H9 (cell line): ENCODE data around the gene KIF9. TPM values are rescaled to one million over a fixed set of nuclear protein-coding genes. Genes with fewer than 3 reads are reported as not detected.

ENCODE experiments used
- DNase-seq: peaks from one replicate; pipeline ENCODE4 v3.0.0-alpha.2; 2017
- H2AFZ ChIP-seq: one replicate; pipeline ENCODE4 v1.6.1; 2013; ENCODE audit warnings: mild to moderate bottlenecking, low read length, control low read depth, moderate library complexity
- H2AK5ac ChIP-seq: 2 replicates; pipeline ENCODE4 v1.6.1; 2013; ENCODE audit warnings: low read length, control low read depth, mixed read lengths; ENCODE audit not compliant: insufficient read length
- H2BK120ac ChIP-seq: one replicate; pipeline ENCODE4 v1.6.1; 2013; ENCODE audit warnings: low read depth, mild to moderate bottlenecking, low read length, control low read depth, inconsistent platforms; ENCODE audit not compliant: poor library complexity, severe bottlenecking
- H2BK12ac ChIP-seq: 2 replicates; pipeline ENCODE4 v1.6.1; 2013; ENCODE audit warnings: low read length, control low read depth, mixed read lengths, low read depth; ENCODE audit not compliant: insufficient read length
- H2BK15ac ChIP-seq: 2 replicates; pipeline ENCODE4 v1.6.1; 2013; ENCODE audit warnings: low read depth, low read length, control low read depth
- H2BK20ac ChIP-seq: one replicate; pipeline ENCODE4 v1.6.1; 2013; ENCODE audit warnings: low read depth, mild to moderate bottlenecking, low read length, control low read depth, inconsistent platforms; ENCODE audit not compliant: poor library complexity, severe bottlenecking
- H2BK5ac ChIP-seq: 2 replicates; pipeline ENCODE4 v1.6.1; 2013; ENCODE audit warnings: low read length, control low read depth, mixed read lengths; ENCODE audit not compliant: insufficient read length
- H3K14ac ChIP-seq: 2 replicates; pipeline ENCODE4 v1.6.1; 2013; ENCODE audit warnings: low read length, control low read depth; ENCODE audit not compliant: insufficient read depth
- H3K18ac ChIP-seq: 2 replicates; pipeline ENCODE4 v1.6.1; 2013; ENCODE audit warnings: low read depth, mild to moderate bottlenecking, mixed read lengths, low read length, control low read depth; ENCODE audit not compliant: insufficient read length
- H3K23ac ChIP-seq: 2 replicates; pipeline ENCODE4 v1.6.1; 2013; ENCODE audit warnings: low read length, control low read depth, mixed read lengths, low read depth; ENCODE audit not compliant: insufficient read length
- H3K23me2 ChIP-seq: 2 replicates; pipeline ENCODE4 v1.6.1; 2013; ENCODE audit warnings: low read depth, mild to moderate bottlenecking, mixed read lengths, low read length, control low read depth; ENCODE audit not compliant: insufficient read length, poor library complexity, severe bottlenecking
- H3K27ac ChIP-seq: 2 replicates; pipeline ENCODE4 v1.5.1; 2013; ENCODE audit warnings: low read length, control low read depth, mixed read lengths, low read depth; ENCODE audit not compliant: insufficient read length
- H3K27me3 ChIP-seq: 2 replicates; pipeline ENCODE4 v1.6.1; 2013; ENCODE audit warnings: low read length, control low read depth, inconsistent platforms; ENCODE audit not compliant: insufficient read depth
- H3K4ac ChIP-seq: 2 replicates; pipeline ENCODE4 v1.6.1; 2013; ENCODE audit warnings: low read depth, mild to moderate bottlenecking, control low read depth, inconsistent platforms, low read length, moderate library complexity
- H3K4me1 ChIP-seq: 2 replicates; pipeline ENCODE4 v1.6.1; 2013; ENCODE audit warnings: low read length, control low read depth, inconsistent platforms; ENCODE audit not compliant: insufficient read depth
- H3K4me2 ChIP-seq: 2 replicates; pipeline ENCODE4 v1.6.1; 2013; ENCODE audit warnings: low read length, control low read depth, mixed read lengths; ENCODE audit not compliant: insufficient read length, insufficient read depth
- H3K56ac ChIP-seq: 2 replicates; pipeline ENCODE4 v1.6.1; 2013; ENCODE audit warnings: low read depth, mild to moderate bottlenecking, mixed read lengths, low read length, control low read depth; ENCODE audit not compliant: insufficient read length
- H3K79me1 ChIP-seq: 2 replicates; pipeline ENCODE4 v1.6.1; 2013; ENCODE audit warnings: low read depth, mild to moderate bottlenecking, moderate library complexity, low read length, control low read depth, inconsistent platforms; ENCODE audit not compliant: insufficient read depth, poor library complexity, severe bottlenecking
- H3K79me2 ChIP-seq: 2 replicates; pipeline ENCODE4 v1.6.1; 2013; ENCODE audit warnings: low read length, control low read depth, inconsistent platforms; ENCODE audit not compliant: insufficient read depth
- H3K9ac ChIP-seq: 2 replicates; pipeline ENCODE4 v1.6.1; 2013; ENCODE audit warnings: low read length, control low read depth, mixed read lengths; ENCODE audit not compliant: insufficient read length; ENCODE audit errors: extremely low read depth
- H3K9me3 ChIP-seq: one replicate; pipeline ENCODE4 v1.6.1; 2013; ENCODE audit warnings: low read depth, low read length, inconsistent platforms; ENCODE audit not compliant: control insufficient read depth
- H3T11ph ChIP-seq: one replicate; pipeline ENCODE4 v1.6.1; 2013; ENCODE audit warnings: mild to moderate bottlenecking, low read length, control low read depth, inconsistent platforms
- H4K20me1 ChIP-seq: one replicate; pipeline ENCODE4 v1.6.1; 2013; ENCODE audit not compliant: control insufficient read depth, insufficient read length, insufficient read depth
- H4K5ac ChIP-seq: 2 replicates; pipeline ENCODE4 v1.6.1; 2013; ENCODE audit warnings: low read depth, mild to moderate bottlenecking, mixed read lengths, low read length, control low read depth; ENCODE audit not compliant: insufficient read length
- H4K8ac ChIP-seq: replicated peaks from 2 replicates; pipeline ENCODE4 v1.6.1; 2013; ENCODE audit warnings: low read length, control low read depth, mixed read lengths, low read depth; ENCODE audit not compliant: insufficient read length
- H4K91ac ChIP-seq: 2 replicates; pipeline ENCODE4 v1.6.1; 2013; ENCODE audit warnings: low read depth, mild to moderate bottlenecking, moderate library complexity, mixed read lengths, low read length, control low read depth; ENCODE audit not compliant: insufficient read length
- H3K27ac Mint-ChIP-seq, 3 experiments: 2 replicates in 2 of 3; 3 replicates in 1 of 3; pipeline ENCODE4 v1.8.0; 2020 to 2021; ENCODE audit warnings: mixed read lengths in 3 of 3, mild to moderate bottlenecking in 1 of 3, moderate library complexity in 1 of 3
- H3K27me3 Mint-ChIP-seq: 2 replicates; pipeline ENCODE4 v1.8.0; 2021; ENCODE audit warnings: low read depth, mild to moderate bottlenecking, moderate library complexity, mixed read lengths
- H3K36me3 Mint-ChIP-seq, 3 experiments: 2 replicates in 2 of 3; 3 replicates in 1 of 3; pipeline ENCODE4 v1.8.0; 2020 to 2021; ENCODE audit warnings: low read depth in 3 of 3, mixed read lengths in 3 of 3; ENCODE audit not compliant: insufficient read depth in 1 of 3
- H3K4me1 Mint-ChIP-seq, 2 experiments: 2 replicates each; pipeline ENCODE4 v1.8.0; 2020; ENCODE audit warnings: mixed read lengths in 2 of 2
- H3K4me3 Mint-ChIP-seq, 2 experiments: 2 replicates in 1 of 2; 3 replicates in 1 of 2; pipeline ENCODE4 v1.8.0; 2020 to 2021; ENCODE audit warnings: mild to moderate bottlenecking in 2 of 2, mixed read lengths in 2 of 2, moderate library complexity in 1 of 2
- H3K9me3 Mint-ChIP-seq, 2 experiments: 2 replicates in 1 of 2; 3 replicates in 1 of 2; pipeline ENCODE4 v1.8.0; 2020; ENCODE audit warnings: mild to moderate bottlenecking in 2 of 2, mixed read lengths in 2 of 2, moderate library complexity in 1 of 2
- CTCF ChIP-seq: fragments of 200-600 bp; sonication (generic); conservative IDR thresholded peaks from 3 replicates; pipeline ENCODE4 v1.8.0; 2021; ENCODE audit warnings: antibody characterized with exemption, mild to moderate bottlenecking
- WGBS: extraction: QIAGEN DNeasy Blood & Tissue Kit; methylation state at CpG from one replicate; pipeline ENCODE4 v1.1.7; 2013; ENCODE audit warnings: missing lambda C conversion rate, low lambda C conversion rate, mixed read lengths; ENCODE audit not compliant: insufficient read length; ENCODE audit errors: extremely low coverage; 5-methylcytosine and 5-hydroxymethylcytosine counted together
- total RNA-seq: library from RNA; stranded (reverse); gene quantifications from 2 replicates; pipeline ENCODE4 v1.2.1, GENCODE V29; 2021

Gene KIF9
- total RNA-seq, 1 experiment from 2014 or later = 8.4 TPM

- Histone ChIP-seq H3K23me2 (no peaks in the 10 kb centered on the region), H4K5ac (no peak overlapping the region), H4K91ac (no peak overlapping the region), H2BK120ac (no peak overlapping the region), H3K56ac (no peak overlapping the region), H3T11ph (no peak overlapping the region), H3K4me1 (no peaks in the 10 kb centered on the region), H2BK5ac (no peak overlapping the region), H2BK20ac (no peak overlapping the region), H3K79me2 (peaks cover 3% of the 10 kb centered on the region; the same call in 1 of the 2 replicates), H3K27me3 (no peaks in the 10 kb centered on the region), H4K20me1 (no peaks in the 10 kb centered on the region), H3K9ac (no peak overlapping the region), H2AFZ (no peak overlapping the region), H3K9me3 (no peaks in the 10 kb centered on the region), H2BK15ac (no peak overlapping the region), H3K4ac (no peak overlapping the region), H3K14ac (no peak overlapping the region), H4K8ac (no peak overlapping the region), H2BK12ac (no peak overlapping the region), H2AK5ac (no peak overlapping the region), H3K79me1 (no peaks in the 10 kb centered on the region), H3K27ac (no peak overlapping the region), H3K18ac (no peak overlapping the region), H3K4me2 (no peak overlapping the region), H3K23ac (no peak overlapping the region)
- Mint-ChIP-seq H3K36me3 (peaks cover 14 to 26% (median 18%) of the 10 kb centered on the region in 3 experiments), H3K27ac (no peak overlapping the region), H3K9me3 (peaks cover 10 to 11% of the 10 kb centered on the region in 2 experiments), H3K4me3 (no peak overlapping the region), H3K4me1 (peaks cover 5 to 8% of the 10 kb centered on the region in 2 experiments), H3K27me3 (no peaks in the 10 kb centered on the region)
- no peak for TF ChIP-seq CTCF
- no peak for DNase-seq
- WGBS = no CpG with 5 or more reads among the region's 1 CpG
Observed at GRCh38 chr3:47313341-47314055, 30.9 kb upstream of the KIF9 start.
